Urothelium cell line (cell line): ENCODE measurements around the gene GOSR1.
"Not testable (repeated sequence)": the region's sequence is repeated elsewhere in the genome, so short reads cannot be mapped to it uniquely, and the experiment has no call there.

Experiments used
- DNase-seq: peaks from one replicate; pipeline ENCODE4 v3.0.0; 2011; ENCODE audit warnings: low spot score, mixed read lengths
- FAIRE-seq: peaks from 2 replicates; lab custom pipeline; 2011; peaks lifted over from hg19 to GRCh38; lab: Jason Lieb, UNC

Gene GOSR1

DNA sequence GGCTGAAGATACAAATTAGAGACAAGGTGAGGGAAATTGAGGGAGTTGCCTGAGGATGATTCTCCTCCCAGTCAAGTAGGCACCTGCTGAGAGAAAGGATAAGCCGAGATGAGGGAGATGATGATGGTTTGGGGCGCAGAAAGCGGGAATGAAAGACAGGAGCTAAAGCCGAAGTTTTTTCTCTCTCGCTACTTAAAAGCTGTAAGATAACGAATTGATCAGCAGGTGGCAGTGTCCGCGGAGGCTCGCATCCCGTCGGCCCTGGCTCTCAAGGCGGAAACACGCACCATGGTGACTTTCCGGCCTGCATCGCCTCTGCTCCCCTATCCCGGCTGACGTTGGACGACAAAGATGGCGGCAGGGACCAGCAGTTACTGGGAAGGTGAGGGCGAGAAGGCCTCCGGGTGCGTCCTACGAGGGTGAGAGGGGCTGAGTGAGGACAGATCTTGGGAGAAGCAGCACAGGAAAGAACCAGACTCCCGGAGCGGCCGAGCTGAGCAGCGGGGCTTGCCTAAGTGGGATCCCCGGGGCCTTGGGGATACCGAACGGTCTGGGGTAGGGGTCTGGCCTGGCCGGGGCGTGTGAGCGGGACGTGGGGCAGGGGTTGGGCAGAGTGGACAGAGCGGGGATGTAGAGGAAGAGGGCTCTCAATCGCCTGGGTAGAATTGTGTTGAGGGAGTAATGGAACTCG is at the start of gene GOSR1:
Gene GOSR1, plus strand, starts transcription at position 326 of the 691 bp plus-strand sequence. Its CDS starts 26 bp downstream, at position 352.
- FAIRE-seq (peak; percentile 70), DNase-seq (peak; percentile 95)

DNA sequence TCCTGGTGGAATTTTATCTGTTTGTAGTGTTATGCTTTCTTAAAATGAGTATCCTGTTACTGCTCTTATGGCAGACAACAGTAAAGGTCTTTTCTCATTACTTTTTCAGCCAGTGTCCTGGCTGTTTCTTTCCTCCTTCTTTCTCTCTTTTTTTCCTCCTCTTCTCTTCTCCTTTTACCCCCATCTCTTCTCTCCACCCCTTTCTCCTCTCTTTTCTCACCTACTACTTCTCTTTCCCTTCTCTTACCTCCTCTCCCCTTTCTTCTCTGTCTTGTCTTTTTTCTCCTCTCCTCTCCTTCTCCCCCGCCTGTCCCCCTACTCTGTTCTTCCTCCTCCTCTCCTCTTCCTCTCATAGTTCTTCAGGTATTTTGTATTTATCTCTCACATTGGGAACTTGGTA is 49.6 kb upstream of the GOSR1 start:
- FAIRE-seq (no peak), DNase-seq (no peak)

DNA sequence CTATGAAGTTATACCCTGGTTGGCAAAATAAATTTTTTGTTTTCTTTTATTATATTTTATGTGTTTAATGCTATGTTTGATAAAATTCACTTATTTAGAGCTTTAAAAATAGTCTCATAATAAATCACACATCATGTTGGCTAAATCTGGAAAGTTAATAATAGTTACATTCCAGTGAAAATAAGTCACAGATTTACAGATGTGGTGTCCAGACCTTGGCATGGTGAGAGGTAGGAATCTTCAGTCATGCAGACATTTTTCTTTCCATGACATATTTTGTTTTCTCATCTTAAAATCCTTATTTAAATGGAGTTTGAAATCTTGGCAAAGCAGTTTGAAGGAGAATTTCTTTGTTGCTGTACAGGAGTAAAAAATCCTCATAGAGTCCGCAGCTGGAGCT is 48.1 kb upstream of the GOSR1 start:
- DNase-seq (no peak), FAIRE-seq (no peak)

DNA sequence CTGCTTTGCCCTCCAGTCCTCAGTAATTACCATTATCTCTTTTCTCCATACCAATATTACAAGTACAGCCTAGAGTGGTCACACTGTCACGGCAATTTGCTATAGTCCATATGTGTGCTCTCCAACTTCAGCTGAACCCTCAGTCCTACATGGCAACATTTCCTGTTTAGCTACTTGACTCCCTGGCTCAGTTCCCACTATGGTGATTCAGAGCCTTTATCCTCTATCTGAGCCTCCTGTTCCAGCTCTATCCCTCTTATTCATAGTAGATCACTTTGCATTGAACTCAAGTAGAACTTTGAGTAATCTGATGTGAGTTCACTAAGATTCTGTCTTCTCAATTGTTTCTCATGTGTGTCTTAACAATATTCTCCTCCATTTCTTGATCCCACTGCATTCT is 43.7 kb upstream of the GOSR1 start:
- FAIRE-seq: no peak
- peak; percentile 55 for DNase-seq

GRCh38 chr17:30436729-30437128 is 40.5 kb upstream of the GOSR1 start:
- DNase-seq (no peak), FAIRE-seq (no peak)

DNA sequence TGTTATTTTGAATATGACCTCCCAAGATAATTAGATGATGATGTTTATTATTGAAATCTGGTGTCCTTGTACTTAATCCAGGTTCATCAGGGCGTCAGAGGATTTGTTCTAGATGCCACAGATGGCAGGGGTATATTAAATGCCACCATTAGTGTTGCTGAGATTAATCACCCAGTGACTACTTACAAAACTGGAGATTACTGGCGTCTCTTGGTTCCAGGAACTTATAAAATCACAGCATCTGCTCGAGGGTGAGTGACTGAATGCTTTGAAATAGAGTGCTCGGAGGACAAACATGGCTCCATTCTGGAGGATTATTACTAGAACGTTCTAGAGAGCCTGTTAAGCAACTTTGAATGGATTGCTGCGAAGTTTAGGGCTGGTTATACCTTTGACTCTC is 33.5 kb upstream of the GOSR1 start:
- DNase-seq (no peak), FAIRE-seq (no peak)

DNA sequence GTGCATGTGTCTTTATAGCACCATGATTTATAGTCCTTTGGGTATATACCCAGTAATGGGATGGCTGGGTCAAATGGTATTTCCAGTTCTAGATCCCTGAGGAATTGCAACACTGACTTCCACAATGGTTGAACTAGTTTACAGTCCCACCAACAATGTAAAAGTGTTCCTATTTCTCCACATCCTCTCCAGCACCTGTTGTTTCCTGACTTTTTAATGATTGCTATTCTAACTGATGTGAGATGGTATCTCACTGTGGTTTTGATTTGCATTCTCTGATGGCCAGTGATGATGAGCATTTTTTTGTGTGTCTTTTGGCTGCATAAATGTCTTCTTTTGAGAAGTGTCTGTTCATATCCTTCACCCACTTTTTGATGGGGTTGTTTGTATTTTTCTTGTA is 30.6 kb upstream of the GOSR1 start:
- DNase-seq, FAIRE-seq: not testable (repeated sequence)

- no peak for DNase-seq
- no peak for FAIRE-seq
Measured at GRCh38 chr17:30449480-30449879, 27.7 kb upstream of the GOSR1 start.

- FAIRE-seq (no peak), DNase-seq (no peak)
Measured at GRCh38 chr17:30450125-30451027, 26.8 kb upstream of the GOSR1 start.

- FAIRE-seq (no peak), DNase-seq (no peak)
Measured at GRCh38 chr17:30454635-30455034, 22.6 kb upstream of the GOSR1 start.

- FAIRE-seq: no peak
Measured at GRCh38 chr17:30458371-30458770, 18.8 kb upstream of the GOSR1 start.

GRCh38 chr17:30458797-30459413 is 18.3 kb upstream of the GOSR1 start:
- not testable (repeated sequence) for FAIRE-seq, DNase-seq

More at GRCh38 chr17:30458371-30458770, 18.8 kb upstream of the GOSR1 start:
- no peak for DNase-seq

DNA sequence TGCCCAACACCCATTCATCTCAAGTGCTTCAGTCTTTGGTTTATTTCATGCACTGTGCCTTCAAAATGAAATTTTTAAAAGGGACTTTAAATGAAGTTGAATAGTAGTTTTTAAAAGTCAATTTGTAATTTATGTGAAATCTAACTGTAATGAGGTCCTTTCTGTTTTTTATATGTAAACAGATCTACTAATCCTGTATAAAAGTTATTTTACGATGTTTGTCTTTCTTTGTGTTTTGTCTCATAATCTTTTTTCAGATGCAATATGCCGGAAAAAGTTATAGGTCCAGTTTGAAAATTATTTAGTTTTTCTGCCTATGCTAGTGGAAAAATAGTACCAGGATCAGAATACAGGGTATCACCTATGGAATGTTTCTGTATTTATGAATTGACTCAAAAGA is 8.7 kb upstream of the GOSR1 start:
- FAIRE-seq: no peak
- DNase-seq: no peak

GRCh38 chr17:30472238-30472890 is 4.8 kb upstream of the GOSR1 start:
- no peak for DNase-seq
- FAIRE-seq: no peak

DNA sequence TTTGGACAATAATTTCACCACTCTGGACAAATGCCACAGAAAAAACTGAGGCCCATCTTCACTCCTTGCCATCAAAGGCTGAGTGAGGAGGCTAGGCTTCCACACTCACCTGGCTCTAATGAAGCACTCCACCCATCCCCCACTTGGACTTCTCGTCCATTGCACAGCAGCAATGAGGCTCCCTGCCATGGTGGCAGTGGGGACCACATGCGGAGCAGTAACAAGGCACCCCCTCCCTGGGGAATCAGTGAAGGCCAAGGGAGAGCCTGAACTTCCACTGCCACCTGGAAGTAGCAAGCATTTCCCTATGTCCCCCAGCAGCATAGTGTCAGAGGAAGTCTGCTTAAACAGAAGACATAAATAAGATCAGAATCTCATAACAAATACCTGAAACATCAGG is 2.0 kb upstream of the GOSR1 start:
- FAIRE-seq (no peak), DNase-seq (no peak)

DNA sequence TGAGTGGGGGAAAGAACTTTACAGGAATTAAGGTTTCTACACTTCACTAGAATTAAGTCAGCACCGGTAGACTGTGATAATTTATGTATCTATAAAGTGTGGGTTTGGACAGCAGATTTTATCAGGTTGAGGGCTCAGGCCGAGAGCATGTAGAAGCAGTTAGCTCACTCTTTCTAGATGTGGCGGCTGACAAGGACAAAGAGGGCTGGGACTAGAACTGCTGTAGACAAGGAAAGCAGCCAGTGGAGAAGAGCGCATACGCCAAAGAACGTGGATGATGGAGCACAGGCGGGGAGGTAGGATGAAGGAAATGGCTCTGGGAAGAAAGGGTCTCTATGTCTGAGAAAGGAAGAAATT is 504 bp upstream of the GOSR1 start:
- DNase-seq (no peak), FAIRE-seq (no peak)

DNA sequence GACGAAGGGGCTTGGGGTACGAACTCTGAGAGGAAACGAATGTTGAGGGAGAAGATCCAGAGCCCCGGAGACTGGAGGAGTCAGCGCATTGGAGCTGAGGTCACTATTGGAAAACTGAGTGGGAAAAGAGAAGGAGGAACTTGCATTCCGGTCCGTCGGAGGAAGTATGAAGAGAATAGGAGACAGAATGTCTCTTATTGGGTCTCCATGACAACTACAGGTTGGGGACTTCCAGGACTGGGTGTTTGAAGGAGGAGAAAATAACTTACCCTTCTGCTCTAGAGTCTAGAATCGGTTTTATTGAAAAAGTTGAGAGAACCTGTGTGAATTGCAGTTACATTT is 537 bp downstream of the GOSR1 start:
- DNase-seq (no peak), FAIRE-seq (no peak)

- no peak for DNase-seq
- FAIRE-seq: no peak
Measured at GRCh38 chr17:30482555-30482954, 5.3 kb downstream of the GOSR1 start.

DNA sequence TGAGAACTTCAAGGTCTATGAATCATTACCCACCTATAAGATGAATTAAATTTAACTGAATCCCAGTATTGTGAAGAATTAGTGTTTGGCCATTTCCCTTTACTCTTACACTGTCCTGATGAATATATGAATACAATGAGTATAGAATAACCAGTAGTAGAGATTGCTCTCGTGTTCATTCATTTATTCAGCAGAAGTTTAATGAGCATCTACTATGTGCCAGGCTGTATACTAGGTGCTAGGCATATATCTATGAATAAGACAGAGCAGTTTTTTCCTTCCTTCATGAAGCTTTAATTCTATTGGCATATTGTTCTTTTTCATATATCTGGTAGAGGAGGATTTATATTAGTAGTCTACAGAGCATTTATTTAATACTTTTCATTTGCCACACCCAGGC is 6.0 kb downstream of the GOSR1 start:
- FAIRE-seq: no peak
- no peak for DNase-seq

DNA sequence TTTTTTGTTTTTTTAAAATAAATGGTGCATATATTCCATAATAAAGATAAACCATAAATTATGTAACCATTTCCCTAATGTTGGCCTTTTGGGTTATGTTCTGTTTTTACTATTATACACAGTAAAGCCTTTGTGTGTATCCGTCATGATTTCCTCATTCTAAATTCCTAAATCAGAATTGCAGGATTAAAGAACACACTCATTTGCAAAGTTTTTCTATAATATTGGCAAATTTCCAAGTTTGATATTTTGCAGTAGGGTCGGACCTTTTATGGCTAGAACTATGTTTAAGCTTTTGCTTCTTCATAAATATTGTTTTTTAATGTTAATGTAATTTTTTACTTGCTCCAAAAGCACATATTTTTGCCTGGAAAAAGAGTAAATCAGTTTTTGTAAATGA is 16.6 kb downstream of the GOSR1 start:
- FAIRE-seq: no peak
- DNase-seq: no peak

DNA sequence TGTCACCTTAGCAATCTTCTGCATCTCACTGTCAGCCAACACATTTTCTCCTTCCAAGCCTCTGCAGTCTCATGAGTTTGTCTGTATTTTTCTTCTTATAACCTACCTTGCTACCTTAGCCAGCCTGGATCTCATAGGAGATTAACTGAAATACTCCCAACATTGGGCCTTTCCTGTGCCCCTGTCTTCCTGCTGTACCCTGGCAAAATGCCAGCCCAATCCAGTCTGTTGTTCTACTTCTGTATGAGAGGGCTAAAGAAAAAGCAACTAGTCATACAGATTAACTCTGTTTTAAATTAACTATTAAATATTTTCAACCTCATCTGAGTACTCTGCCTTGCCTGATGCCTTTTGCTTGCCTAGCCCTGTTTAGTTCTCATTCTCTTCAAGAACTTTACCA is 18.4 kb downstream of the GOSR1 start:
- DNase-seq (no peak), FAIRE-seq (no peak)
